Small intestine (tissue), 7 donors: ENCODE data around the gene PUDP. TPM values are rescaled to one million over a fixed set of nuclear protein-coding genes. Genes with fewer than 3 reads are reported as not detected.
A peak's percentile ranks its signal among the peaks of the same experiment; 100 is the strongest.

Experiments used
- DNase-seq, 2 donors: peaks; one replicate each; pipeline versions ENCODE4 v3.0.0 to v3.0.0-alpha.2; 2013
- FAIRE-seq: peaks from 2 replicates; lab custom pipeline; 2012; peaks lifted over from hg19 to GRCh38; lab: Jason Lieb, UNC
- H3K27ac ChIP-seq, 3 donors: one replicate each; pipeline ENCODE4 v1.5.1; 2013; ENCODE audit warnings: low read length in 2 of 3, mild to moderate bottlenecking in 2 of 3, control low read depth in 1 of 3, inconsistent platforms in 1 of 3, low read depth in 1 of 3, moderate library complexity in 1 of 3
- H3K27me3 ChIP-seq, 3 donors: one replicate each; pipeline ENCODE4 v1.6.1; 2013; ENCODE audit warnings: low read length in 3 of 3, inconsistent platforms in 1 of 3; ENCODE audit not compliant: control insufficient read depth in 3 of 3, insufficient read depth in 3 of 3
- H3K36me3 ChIP-seq, 3 donors: one replicate each; pipeline ENCODE4 v1.6.1; 2013; ENCODE audit warnings: low read length in 3 of 3, inconsistent platforms in 1 of 3, low read depth in 1 of 3, mild to moderate bottlenecking in 1 of 3, moderate library complexity in 1 of 3; ENCODE audit not compliant: control insufficient read depth in 3 of 3, insufficient read depth in 2 of 3
- H3K4me1 ChIP-seq, 3 donors: one replicate each; pipeline ENCODE4 v1.6.1; 2013; ENCODE audit warnings: low read length in 2 of 3, inconsistent platforms in 1 of 3, low read depth in 1 of 3, mild to moderate bottlenecking in 1 of 3, moderate library complexity in 1 of 3; ENCODE audit not compliant: control insufficient read depth in 3 of 3, insufficient read depth in 2 of 3
- H3K4me3 ChIP-seq, 3 donors: one replicate each; pipeline ENCODE4 v1.5.1; 2013; ENCODE audit warnings: low read length in 3 of 3, control low read depth in 1 of 3, inconsistent platforms in 1 of 3, low read depth in 1 of 3, mild to moderate bottlenecking in 1 of 3, moderate library complexity in 1 of 3
- H3K9me3 ChIP-seq, 2 donors: one replicate each; pipeline ENCODE4 v1.6.1; 2013; ENCODE audit warnings: low read depth in 1 of 2, low read length in 1 of 2; ENCODE audit not compliant: control insufficient read depth in 2 of 2, insufficient read depth in 1 of 2
- WGBS, 3 donors: extraction: QIAGEN DNeasy Blood & Tissue Kit; methylation state at CpG; one replicate each; pipeline ENCODE4 v1.1.7; 2013; 5-methylcytosine and 5-hydroxymethylcytosine counted together
- polyA plus RNA-seq, 4 donors: library from polyadenylated mRNA; stranded (reverse) in 3 of 4; unstranded in 1 of 4; fragments of 200-250 nt in 3 of 4; fragments of 120-200 nt in 1 of 4; gene quantifications; one replicate each; pipeline versions ENCODE4 v1.2.1 to v1.2.3, GENCODE V29; 2013
- donor health status: healthy with polysubstance abuse.
- donor health status: control.
- donor health status: control.
- donor health status: Bipolar disorder and iron deficiency.
- donor health status: healthy.

Gene PUDP
- polyA plus RNA-seq, 4 donors, result 16.3 to 40.4 (median 18.5) TPM

DNA sequence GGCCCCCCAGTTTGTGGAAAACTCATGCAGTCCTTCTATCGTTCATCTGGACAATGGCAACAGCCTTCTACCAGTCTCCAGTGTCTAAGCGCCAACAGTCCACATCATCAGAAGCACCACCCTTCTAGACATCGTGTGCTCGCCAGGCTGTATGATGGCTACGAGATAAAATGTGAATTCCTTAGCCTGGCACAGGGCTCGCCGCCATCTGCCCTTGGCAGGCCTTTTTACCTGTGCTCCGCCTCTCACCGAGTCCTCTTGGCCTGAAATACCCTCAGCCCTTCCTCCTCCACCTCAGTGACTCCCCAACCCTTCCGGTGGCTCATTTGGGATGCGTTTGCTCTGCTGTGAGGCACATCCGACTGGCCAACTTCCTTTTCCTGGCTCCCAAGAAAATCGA, 16.3 kb downstream of the PUDP start:
- Histone ChIP-seq H3K4me3 (no peak overlapping the region), H3K4me1 (peaks cover 4 to 17% (median 7%) of the 10 kb centered on the region in 3 donors), H3K36me3 (no peaks in the 10 kb centered on the region), H3K27me3 (no peaks in the 10 kb centered on the region), H3K27ac (peak overlapping the region in 1 of 3 donors; percentile 72), H3K9me3 (no peaks in the 10 kb centered on the region)
- DNase-seq, result no peak
- no peak for FAIRE-seq
- WGBS, 3 donors, result 81 to 85% (median 81%) methylated on average over 13 of the region's 13 CpGs

DNA sequence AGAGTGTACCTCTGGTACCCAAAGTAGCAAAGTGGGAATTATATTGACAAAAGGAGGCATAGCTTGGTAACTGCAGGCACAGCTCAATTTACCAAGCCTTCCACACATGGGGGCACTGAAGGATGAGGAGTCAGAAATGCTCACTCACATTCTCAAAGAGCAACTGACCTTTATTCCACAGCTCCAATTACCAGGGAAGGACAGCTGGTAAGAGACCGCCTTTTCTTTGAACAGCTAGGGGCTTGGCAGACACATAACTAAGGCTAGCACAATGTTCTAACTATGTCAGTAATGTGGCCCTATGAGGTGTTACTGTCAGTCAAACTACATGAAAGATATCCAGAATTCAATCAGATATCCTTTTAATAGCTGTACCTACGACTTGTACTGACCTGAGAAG, 20.9 kb downstream of the PUDP start:
- H3K27ac ChIP-seq, result no peak overlapping the region
- 22 to 75% (median 51%) methylated on average over 2 of the region's 2 CpGs for WGBS, 3 donors
- H3K4me3 ChIP-seq, result no peak overlapping the region
- no peaks in the 10 kb centered on the region for H3K27me3 ChIP-seq
- no peaks in the 10 kb centered on the region for H3K9me3 ChIP-seq
- no peak for FAIRE-seq
- H3K4me1 ChIP-seq, result peaks cover 0 to 4% (median 2%) of the 10 kb centered on the region in 3 donors
- DNase-seq, result peak in 1 of 2 donors; percentile 27
- no peaks in the 10 kb centered on the region for H3K36me3 ChIP-seq

DNA sequence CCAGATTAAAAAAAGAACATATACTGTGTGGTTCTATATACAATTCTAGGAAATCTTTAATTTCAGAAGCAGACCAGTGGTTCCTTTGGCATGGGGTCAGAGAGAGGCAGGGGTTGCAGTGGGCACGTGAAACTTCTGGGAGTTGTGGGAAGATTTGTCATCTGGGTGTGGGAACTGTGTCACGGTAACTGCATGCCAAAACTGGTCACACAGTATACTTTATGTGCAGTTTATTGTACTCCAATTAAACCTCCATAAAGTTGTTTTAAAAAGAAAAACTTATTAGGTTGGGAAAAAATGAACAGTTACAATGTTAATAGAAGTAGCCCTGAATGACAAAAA, 27.1 kb downstream of the PUDP start:
- peaks cover 3 to 10% (median 3%) of the 10 kb centered on the region in 3 donors for H3K4me1 ChIP-seq
- DNase-seq, result no peak
- no peaks in the 10 kb centered on the region for H3K27me3 ChIP-seq
- peaks cover 0 to 6% (median 0%) of the 10 kb centered on the region in 3 donors for H3K36me3 ChIP-seq
- WGBS, 3 donors, result 8 to 27% (median 22%) methylated on average over 2 of the region's 2 CpGs
- H3K27ac ChIP-seq, result peak overlapping the region in 1 of 3 donors; percentile 87
- no peaks in the 10 kb centered on the region for H3K9me3 ChIP-seq
- FAIRE-seq, result no peak
- H3K4me3 ChIP-seq, result no peak overlapping the region

DNA sequence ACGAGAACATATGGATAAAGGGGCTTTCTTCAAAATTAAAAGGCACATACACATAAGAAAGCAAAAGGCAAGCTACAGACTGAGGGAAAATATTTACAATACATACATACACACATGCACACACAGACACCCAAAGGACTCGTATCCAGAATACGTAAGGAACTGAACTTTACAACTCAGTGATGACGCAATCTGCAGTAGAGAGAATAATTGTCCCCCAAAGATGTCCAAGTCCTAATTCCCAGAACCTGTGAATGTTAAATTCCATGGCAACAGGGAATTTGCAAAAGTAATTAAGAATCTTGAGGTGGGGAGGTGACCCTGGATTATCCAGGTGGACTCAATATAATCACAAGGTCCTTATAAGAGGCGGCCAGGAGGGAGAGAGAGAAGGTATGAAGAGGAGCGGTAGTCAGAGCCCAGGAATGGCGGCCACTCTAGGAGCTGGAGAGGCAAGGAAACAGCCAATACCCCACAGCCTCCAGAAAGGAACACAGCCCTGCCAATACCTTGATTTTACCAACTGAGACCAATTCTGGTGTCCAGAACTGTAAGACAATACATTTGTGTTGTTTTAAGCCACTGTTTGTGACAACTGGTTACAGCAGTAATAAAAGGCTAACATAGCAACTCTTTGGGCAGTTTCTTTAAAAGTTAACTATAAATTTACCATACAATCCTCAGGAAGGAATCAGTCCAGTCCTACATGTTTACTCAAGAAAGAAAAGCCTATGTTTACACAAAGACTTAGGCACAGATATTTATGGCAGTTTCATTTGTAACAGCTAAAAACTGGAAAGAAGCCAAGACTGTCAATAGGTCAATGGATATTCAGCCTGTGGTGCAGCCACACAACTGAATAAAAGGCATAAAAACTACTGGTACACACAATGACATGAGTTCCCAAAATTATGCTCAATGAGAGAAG, 27.7 kb downstream of the PUDP start:
- 21 to 69% (median 58%) methylated on average over 7 of the region's 7 CpGs for WGBS, 3 donors

DNA sequence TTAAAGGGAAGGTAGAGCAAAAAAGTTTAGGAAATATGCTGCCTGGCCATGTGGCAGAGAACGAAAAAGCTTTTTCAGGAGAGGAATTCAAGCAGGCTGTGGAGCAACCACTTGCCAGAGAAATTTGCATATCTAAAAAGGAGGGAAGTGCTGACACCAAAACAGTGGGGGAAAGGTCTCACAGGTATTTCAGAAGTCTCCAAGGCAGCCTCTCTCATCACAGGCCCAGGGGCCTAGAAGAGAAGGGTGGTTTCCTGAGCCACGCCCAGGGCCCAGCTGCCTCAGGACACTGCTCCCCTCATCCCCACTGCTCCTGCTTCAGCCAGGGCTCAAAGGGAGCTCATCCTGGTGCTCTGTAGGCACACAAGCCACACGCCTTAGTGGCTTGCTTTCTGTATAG, 30.4 kb downstream of the PUDP start:
- FAIRE-seq (no peak), DNase-seq (no peak)
- Histone ChIP-seq H3K36me3 (peaks cover 0 to 8% (median 0%) of the 10 kb centered on the region in 3 donors), H3K4me1 (peaks cover 3 to 10% (median 3%) of the 10 kb centered on the region in 3 donors), H3K4me3 (no peak overlapping the region), H3K27me3 (no peaks in the 10 kb centered on the region), H3K9me3 (no peaks in the 10 kb centered on the region), H3K27ac (no peak overlapping the region)
- WGBS, 3 donors, result 91 to 98% (median 92%) methylated on average over 2 to 3 of the region's 3 CpGs

More for the DNA sequence above, 27.7 kb downstream of the PUDP start:
- no peaks in the 10 kb centered on the region for H3K9me3 ChIP-seq
- peak overlapping the region in 2 of 3 donors; percentile 37 to 87 for H3K27ac ChIP-seq
- peak overlapping the region in 1 of 3 donors; percentile 10 for H3K4me3 ChIP-seq
- H3K27me3 ChIP-seq, result no peaks in the 10 kb centered on the region
- DNase-seq, result peak; percentile 61 to 69
- no peak for FAIRE-seq
- H3K36me3 ChIP-seq, result peaks cover 0 to 6% (median 0%) of the 10 kb centered on the region in 3 donors
- peaks cover 3 to 10% (median 3%) of the 10 kb centered on the region in 3 donors for H3K4me1 ChIP-seq

DNA sequence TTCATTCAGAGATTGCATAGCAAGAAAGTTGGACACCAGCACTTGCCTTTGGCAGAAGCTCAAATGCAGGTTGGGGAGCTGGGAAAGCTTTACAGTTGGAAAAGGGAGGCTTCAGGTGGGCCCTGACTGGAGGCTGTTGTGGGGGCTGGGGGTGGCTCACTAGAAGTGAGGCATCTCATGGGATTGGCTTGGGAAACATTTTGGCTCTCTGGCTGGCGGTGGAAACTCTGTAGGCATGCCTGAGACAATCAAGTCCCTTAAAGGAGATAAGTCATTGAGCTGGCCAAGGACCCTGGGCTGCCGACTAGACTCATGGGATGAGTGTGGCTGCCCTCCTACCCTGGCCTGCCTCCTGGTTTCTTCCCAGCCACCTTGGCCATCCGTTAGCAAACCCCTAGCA, 31.9 kb downstream of the PUDP start:
- Histone ChIP-seq H3K36me3 (peaks cover 0 to 8% (median 0%) of the 10 kb centered on the region in 3 donors), H3K27ac (no peak overlapping the region), H3K4me1 (peaks cover under 1 to 10% (median 3%) of the 10 kb centered on the region in 3 donors), H3K9me3 (no peaks in the 10 kb centered on the region), H3K27me3 (no peaks in the 10 kb centered on the region), H3K4me3 (no peak overlapping the region)
- WGBS, 3 donors, result 83 to 100% (median 96%) methylated on average over 3 of the region's 3 CpGs
- no peak for DNase-seq
- no peak for FAIRE-seq

DNA sequence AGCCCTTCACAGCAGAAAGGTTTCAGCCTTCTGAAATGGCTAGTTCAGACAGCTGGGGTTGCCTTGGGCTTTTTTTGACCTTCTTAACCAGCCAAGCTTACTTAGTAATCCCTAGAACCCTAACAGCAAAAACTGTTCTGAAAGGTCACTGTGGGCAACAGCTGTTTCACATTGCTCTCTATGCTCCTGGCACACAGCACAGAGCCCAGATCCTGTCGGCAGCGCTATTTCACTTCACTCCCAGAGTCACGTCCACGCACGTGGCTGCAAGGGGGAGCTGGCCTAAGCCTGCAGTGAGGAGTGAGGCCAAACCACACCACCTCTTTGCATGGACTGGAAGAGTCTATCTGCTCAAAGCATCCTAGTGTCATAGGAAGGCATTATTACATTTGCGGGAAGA, 32.4 kb downstream of the PUDP start:
- H3K4me1 ChIP-seq, result peaks cover 0 to 8% (median 0%) of the 10 kb centered on the region in 3 donors
- H3K27me3 ChIP-seq, result no peaks in the 10 kb centered on the region
- no peak overlapping the region for H3K4me3 ChIP-seq
- no peak overlapping the region for H3K27ac ChIP-seq
- no peaks in the 10 kb centered on the region for H3K9me3 ChIP-seq
- peaks cover 0 to 8% (median 0%) of the 10 kb centered on the region in 3 donors for H3K36me3 ChIP-seq
- FAIRE-seq (no peak), DNase-seq (no peak)
- WGBS, 3 donors, result 61 to 84% (median 83%) methylated on average over 6 of the region's 6 CpGs

DNA sequence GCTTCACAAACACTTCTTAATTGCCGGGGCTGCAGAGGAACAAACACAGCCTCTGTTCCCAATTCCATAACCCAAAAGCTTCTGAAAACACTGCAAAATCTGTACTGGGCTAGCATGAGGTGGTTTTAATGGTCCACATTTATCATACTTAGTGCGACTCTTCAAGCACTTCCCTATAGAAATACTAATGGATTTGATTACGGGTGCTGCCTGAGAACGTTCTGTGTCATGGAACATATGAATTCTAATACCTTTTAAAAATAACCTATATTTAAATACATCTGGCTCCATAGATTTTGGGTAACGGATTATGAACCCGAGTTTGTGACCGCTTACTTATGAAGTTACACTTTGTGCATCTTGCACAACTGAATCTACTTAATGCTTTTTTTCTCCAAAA, 35.9 kb downstream of the PUDP start:
- H3K27ac ChIP-seq, result no peak overlapping the region
- H3K9me3 ChIP-seq, result no peaks in the 10 kb centered on the region
- H3K27me3 ChIP-seq, result no peaks in the 10 kb centered on the region
- DNase-seq (no peak), FAIRE-seq (no peak)
- H3K4me1 ChIP-seq, result peaks cover 0 to 11% (median 5%) of the 10 kb centered on the region in 3 donors
- peaks cover 0 to 8% (median 0%) of the 10 kb centered on the region in 3 donors for H3K36me3 ChIP-seq
- WGBS, 3 donors, result 95 to 96% (median 95%) methylated on average over 7 of the region's 7 CpGs
- H3K4me3 ChIP-seq, result no peak overlapping the region
